GM12878 (cell line): Measurements from ENCODE around the gene SYCP2. TPM values are rescaled to one million over a fixed set of nuclear protein-coding genes. Genes with fewer than 3 reads are reported as not detected.

Experiments used
- ATAC-seq: fragments of 200-7000 bp; cut with Tn5 transposase; 3 replicates; pipeline ENCODE4 v1.9.1; 2020; ENCODE audit warnings: mild to moderate bottlenecking, moderate library complexity
- Bru-seq: library from RNA; stranded (reverse); fragments of 400-500 nt; gene quantifications from one replicate; lab custom pipeline; 2021; lab: Mats Ljungman, UMichigan
- BruChase-seq, 2 experiments: library from RNA; stranded (reverse); fragments of 400-500 nt; gene quantifications; one replicate each; lab custom pipeline; 2021; lab: Mats Ljungman, UMichigan
- BruUV-seq: library from RNA; stranded (reverse); fragments of 400-500 nt; replicated peaks from 2 replicates; lab custom pipeline; 2021; lab: Mats Ljungman, UMichigan
- CTCF ChIA-PET: fragments of 300-600 bp; sonication (Branson Sonifier 250); formaldehyde crosslinking; extraction: SDS; loops from one replicate; lab custom pipeline; 2021; ENCODE audit warnings: inconsistent platforms; lab: Yijun Ruan, JAX
- POLR2A ChIA-PET: fragments of 350-600 bp; formaldehyde crosslinking; extraction: SDS; loops from one replicate; lab custom pipeline; 2021; ENCODE audit warnings: inconsistent platforms; lab: Charles Lee
- RAD21 ChIA-PET: fragments of 300-600 bp; sonication (Branson Sonifier 250); formaldehyde crosslinking; loops from one replicate; lab custom pipeline; 2023; ENCODE audit warnings: antibody characterized with exemption; ENCODE audit not compliant: unreplicated experiment; lab: Charles Lee
- SMC1A ChIA-PET: fragments of 300-600 bp; sonication (Branson Sonifier 250); formaldehyde crosslinking; loops from one replicate; lab custom pipeline; 2023; ENCODE audit not compliant: unreplicated experiment, uncharacterized antibody; lab: Charles Lee
- DNase-seq: peaks from one replicate; pipeline ENCODE4 v3.0.0-alpha.2; 2011; ENCODE audit warnings: low read depth, low spot score
- FAIRE-seq: peaks from 3 replicates; lab custom pipeline; 2011; peaks lifted over from hg19 to GRCh38; lab: Jason Lieb, UNC
- H2AFZ ChIP-seq: 2 replicates; pipeline ENCODE4 v1.6.0; 2011; ENCODE audit warnings: low read depth, low read length, control low read depth; ENCODE audit not compliant: control insufficient read depth
- H3K27ac ChIP-seq: 2 replicates; pipeline ENCODE4 v1.5.1; 2011; ENCODE audit warnings: control low read depth; ENCODE audit not compliant: control insufficient read depth, insufficient read depth
- H3K27me3 ChIP-seq, 2 experiments: replicated peaks in 1 of 2; 2 replicates each; pipeline versions ENCODE4 v1.6.0 to v1.6.1; 2011; ENCODE audit warnings: low read length in 1 of 2; ENCODE audit not compliant: control insufficient read depth in 2 of 2, insufficient read depth in 2 of 2
- H3K36me3 ChIP-seq, 2 experiments: 2 replicates each; pipeline ENCODE4 v1.5.1; 2011; ENCODE audit warnings: low read length in 1 of 2; ENCODE audit not compliant: control insufficient read depth in 2 of 2, insufficient read depth in 2 of 2
- H3K4me1 ChIP-seq: 2 replicates; pipeline ENCODE4 v1.6.1; 2011; ENCODE audit warnings: mild to moderate bottlenecking, low read length, moderate library complexity, mixed read lengths; ENCODE audit not compliant: control insufficient read depth, insufficient read depth
- H3K4me2 ChIP-seq: 2 replicates; pipeline ENCODE4 v1.6.0; 2011; ENCODE audit warnings: control low read depth; ENCODE audit not compliant: control insufficient read depth, insufficient read depth
- H3K4me3 ChIP-seq: fragments of 200-600 bp; sonication (generic); 2 replicates; pipeline ENCODE4 v1.5.1; 2016
- H3K79me2 ChIP-seq: 2 replicates; pipeline ENCODE4 v1.6.0; 2011; ENCODE audit warnings: low read length; ENCODE audit not compliant: control insufficient read depth, insufficient read depth
- H3K9ac ChIP-seq: 2 replicates; pipeline ENCODE4 v1.8.0; 2011; ENCODE audit warnings: low read length, control low read depth, mixed read lengths; ENCODE audit not compliant: control insufficient read depth, insufficient read depth
- H3K9me3 ChIP-seq: replicated peaks from 3 replicates; pipeline ENCODE4 v1.5.1; 2011; ENCODE audit warnings: mild to moderate bottlenecking, low read length; ENCODE audit not compliant: control insufficient read depth, insufficient read depth
- H4K20me1 ChIP-seq: 2 replicates; pipeline ENCODE4 v1.6.0; 2011; ENCODE audit not compliant: control insufficient read depth, insufficient read depth
- GATAD2B ChIP-seq: fragments of 450-650 bp; conservative IDR thresholded peaks from 2 replicates; pipeline ENCODE4 v1.6.1; 2017; ENCODE audit warnings: low read depth, mild to moderate bottlenecking, moderate library complexity
- MYC ChIP-seq: IDR thresholded peaks from 2 replicates; pipeline ENCODE4 v1.6.1; 2011; ENCODE audit warnings: mild to moderate bottlenecking, low read length, moderate library complexity, inconsistent platforms; ENCODE audit not compliant: insufficient read depth, insufficient replicate concordance, insufficient read length, severe bottlenecking
- PML ChIP-seq: IDR thresholded peaks from 2 replicates; pipeline ENCODE4 v1.6.1; 2012; ENCODE audit warnings: low read length, inconsistent platforms
- RAD21 ChIP-seq: IDR thresholded peaks from 2 replicates; pipeline ENCODE4 v1.6.1; 2011; ENCODE audit warnings: mild to moderate bottlenecking, low read depth, low read length, moderate library complexity; ENCODE audit not compliant: insufficient read depth
- SMARCA5 ChIP-seq: fragments of 450-650 bp; IDR thresholded peaks from 2 replicates; pipeline ENCODE4 v1.6.1; 2017; ENCODE audit warnings: mild to moderate bottlenecking
- WGBS: methylation state at CpG from one replicate; pipeline ENCODE4 v1.1.6; 2016; ENCODE audit warnings: low lambda C conversion rate; ENCODE audit not compliant: insufficient replicate concordance, insufficient coverage; ENCODE audit errors: missing lambda C conversion rate; 5-methylcytosine and 5-hydroxymethylcytosine counted together
- in situ Hi-C: fragments of 300-500 bp; cut with MboI; formaldehyde crosslinking; loops from 9 replicates; pipeline ENCODE4 v1.14.3; 2018; ENCODE audit warnings: mixed read lengths
- intact Hi-C: fragments of 100-400 bp; cut with micrococcal nuclease; formaldehyde crosslinking; loops from one replicate; pipeline ENCODE4 v1.14.2; 2022; ENCODE audit not compliant: unreplicated experiment
- long read RNA-seq, 2 experiments: library from polyadenylated mRNA; unstranded; transcript quantifications; one replicate each; pipeline ENCODE4 v2.0.0, GENCODE V29; 2019 to 2020
- polyA minus RNA-seq, 3 experiments: library from RNA; depleted of rRNA, polyadenylated mRNA; stranded (reverse); fragments of >200 nt; gene quantifications; 2 replicates each; pipeline ENCODE4 v1.2.3, GENCODE V29; 2011
- polyA plus RNA-seq, 11 experiments: library from polyadenylated mRNA; depleted of rRNA in 4 of 11; unstranded in 6 of 11; stranded (reverse) in 5 of 11; fragments of >200 nt; fragmentation: Nextera tagmentation in 4 of 11; fragmentation: Illumina TruSeq in 1 of 11; extraction: Ambion mirVana in 4 of 11; extraction: Trizol in 1 of 11; gene quantifications; 1 replicate in 1 of 11; 2 replicates in 10 of 11; pipeline versions ENCODE4 v1.2.1 to v1.2.3, GENCODE V29; 2011 to 2016; ENCODE audit warnings: inconsistent platforms in 2 of 11, missing spikeins in 2 of 11, low read depth in 1 of 11
- total RNA-seq, 4 experiments: library from RNA; depleted of rRNA in 3 of 4; stranded (reverse); fragments of >200 nt in 3 of 4; fragmentation: Illumina TruSeq in 1 of 4; extraction: Trizol in 1 of 4; gene quantifications; 2 replicates each; pipeline versions ENCODE4 v1.2.1 to v1.2.3, GENCODE V29; 2013 to 2021
- TF ChIP-seq, protein P1 (sequence below): IDR thresholded peaks from 2 replicates; pipeline ENCODE4 v1.6.1; 2012; ENCODE audit warnings: mild to moderate bottlenecking, low read depth, low read length
- TF ChIP-seq, protein P2 (sequence below): IDR thresholded peaks from 2 replicates; pipeline ENCODE4 v1.6.1; 2012; ENCODE audit warnings: low read depth, low read length, improper control_type of control experiment

Gene SYCP2, protein sequence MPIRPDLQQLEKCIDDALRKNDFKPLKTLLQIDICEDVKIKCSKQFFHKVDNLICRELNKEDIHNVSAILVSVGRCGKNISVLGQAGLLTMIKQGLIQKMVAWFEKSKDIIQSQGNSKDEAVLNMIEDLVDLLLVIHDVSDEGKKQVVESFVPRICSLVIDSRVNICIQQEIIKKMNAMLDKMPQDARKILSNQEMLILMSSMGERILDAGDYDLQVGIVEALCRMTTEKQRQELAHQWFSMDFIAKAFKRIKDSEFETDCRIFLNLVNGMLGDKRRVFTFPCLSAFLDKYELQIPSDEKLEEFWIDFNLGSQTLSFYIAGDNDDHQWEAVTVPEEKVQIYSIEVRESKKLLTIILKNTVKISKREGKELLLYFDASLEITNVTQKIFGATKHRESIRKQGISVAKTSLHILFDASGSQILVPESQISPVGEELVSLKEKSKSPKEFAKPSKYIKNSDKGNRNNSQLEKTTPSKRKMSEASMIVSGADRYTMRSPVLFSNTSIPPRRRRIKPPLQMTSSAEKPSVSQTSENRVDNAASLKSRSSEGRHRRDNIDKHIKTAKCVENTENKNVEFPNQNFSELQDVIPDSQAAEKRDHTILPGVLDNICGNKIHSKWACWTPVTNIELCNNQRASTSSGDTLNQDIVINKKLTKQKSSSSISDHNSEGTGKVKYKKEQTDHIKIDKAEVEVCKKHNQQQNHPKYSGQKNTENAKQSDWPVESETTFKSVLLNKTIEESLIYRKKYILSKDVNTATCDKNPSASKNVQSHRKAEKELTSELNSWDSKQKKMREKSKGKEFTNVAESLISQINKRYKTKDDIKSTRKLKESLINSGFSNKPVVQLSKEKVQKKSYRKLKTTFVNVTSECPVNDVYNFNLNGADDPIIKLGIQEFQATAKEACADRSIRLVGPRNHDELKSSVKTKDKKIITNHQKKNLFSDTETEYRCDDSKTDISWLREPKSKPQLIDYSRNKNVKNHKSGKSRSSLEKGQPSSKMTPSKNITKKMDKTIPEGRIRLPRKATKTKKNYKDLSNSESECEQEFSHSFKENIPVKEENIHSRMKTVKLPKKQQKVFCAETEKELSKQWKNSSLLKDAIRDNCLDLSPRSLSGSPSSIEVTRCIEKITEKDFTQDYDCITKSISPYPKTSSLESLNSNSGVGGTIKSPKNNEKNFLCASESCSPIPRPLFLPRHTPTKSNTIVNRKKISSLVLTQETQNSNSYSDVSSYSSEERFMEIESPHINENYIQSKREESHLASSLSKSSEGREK (N-terminal part only)
- 1.4 and 2.9 TPM in 2 replicates for total RNA-seq (2013; cell fraction: nucleolus; rRNA removed)
- total RNA-seq (2014; rRNA removed), result 0.16 TPM in 1 of 2 replicates, not detected in the other
- 0.04 and 0.14 TPM in 2 replicates for total RNA-seq (2014; rRNA removed; fragmentation: Illumina TruSeq; extraction: Trizol)
- total RNA-seq (2021), result 0.13 TPM in 2 replicates
- polyA plus RNA-seq (2011; ENCODE audit: low read depth), result 0.38 TPM
- 0.10 and 0.16 TPM in 2 replicates for polyA plus RNA-seq (2011; rRNA removed)
- polyA plus RNA-seq (2011; cell fraction: cytosol; rRNA removed), result 0.01 TPM in 1 of 2 replicates, not detected in the other
- polyA plus RNA-seq (2011; cell fraction: nucleus; rRNA removed), result 0.12 and 0.21 TPM in 2 replicates
- 0.23 and 0.25 TPM in 2 replicates for polyA plus RNA-seq (2012)
- 0.09 and 0.95 TPM in 2 replicates for polyA plus RNA-seq (2014; fragmentation: Illumina TruSeq; extraction: Trizol)
- polyA plus RNA-seq (2014; fragmentation: Nextera tagmentation; extraction: Ambion mirVana), result under 1 TPM; 0.04 to 0.10 TPM
- polyA plus RNA-seq (2014; rRNA removed), result 0.01 and 0.22 TPM in 2 replicates
- under 1 TPM in 1 of 2 experiments, not detected in 1; 0.18 TPM for polyA plus RNA-seq (2016; fragmentation: Nextera tagmentation; extraction: Ambion mirVana)
- polyA minus RNA-seq (2011; rRNA and poly(A)+ RNA removed), result not detected in 2 replicates
- not detected in 2 replicates for polyA minus RNA-seq (2011; cell fraction: cytosol; rRNA and poly(A)+ RNA removed)
- polyA minus RNA-seq (2011; cell fraction: nucleus; rRNA and poly(A)+ RNA removed), result not detected in 2 replicates
- Bru-seq, nascent RNA, result percentile 46 among the genes with signal in this experiment
- BruChase-seq, experiment 1, labeled RNA remaining after a 6-hour chase, result percentile 52 among the genes with signal in this experiment
- BruChase-seq, experiment 2, labeled RNA remaining after a 2-hour chase, result percentile 53 among the genes with signal in this experiment
- long read RNA-seq, experiment 1, result 0 reads
- long read RNA-seq, experiment 2, result 0 reads

DNA sequence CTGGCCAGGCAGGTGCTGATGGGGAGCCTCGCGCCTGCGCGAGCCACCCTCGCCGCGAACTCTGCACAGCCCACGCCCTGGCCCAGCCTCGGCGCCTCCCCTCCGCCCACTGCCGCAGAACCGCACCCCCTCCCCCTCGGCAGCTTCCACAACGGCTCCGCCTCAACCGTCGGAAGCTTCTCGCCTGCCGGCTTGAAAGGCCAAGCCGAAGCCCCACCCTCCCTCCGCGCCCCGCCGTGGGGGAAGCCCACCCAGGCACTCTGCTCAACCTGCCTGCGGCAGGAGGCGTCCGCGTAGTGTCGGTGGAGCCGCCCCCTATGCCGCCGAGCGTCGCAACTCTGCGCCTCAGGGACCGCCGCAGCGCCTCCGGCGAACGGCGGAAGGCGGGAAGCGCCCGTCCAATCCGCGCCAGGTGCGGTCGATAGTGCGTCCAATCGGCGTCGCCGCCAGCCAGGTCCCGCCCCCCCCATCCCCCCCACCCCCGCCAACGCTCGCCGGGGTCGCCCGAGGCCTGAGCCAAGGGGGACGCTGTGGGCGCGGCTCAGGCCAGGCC, at the start of gene SYCP2:
Gene SYCP2, minus strand, starts transcription at position 342 of the 553 bp plus-strand sequence. CDS start 11,224 bp downstream, outside the sequence.
- Histone ChIP-seq H3K4me2 (peak within 1 kb of the TSS; percentile 86), H3K36me3 (no peaks in the 10 kb centered on the region), H3K9me3 (no peaks in the 10 kb centered on the region), H3K9ac (peak within 1 kb of the TSS; percentile 39; the same call in 1 of the 2 replicates), H2AFZ (peak within 1 kb of the TSS; percentile 86), H4K20me1 (no peaks in the 10 kb centered on the region), H3K4me3 (peak within 1 kb of the TSS; percentile 63), H3K4me1 (peaks cover 3% of the 10 kb centered on the region; the same call in 1 of the 2 replicates), H3K79me2 (no peaks in the 10 kb centered on the region), H3K27me3 (no peaks in the 10 kb centered on the region; a peak in 1 of 4 replicates), H3K27ac (no peak within 1 kb of the TSS)
- in situ Hi-C loops (no loop called here), intact Hi-C loops (no loop called here)
- ChIA-PET RAD21 (interaction anchor here (1.0 kb wide), 1 partner anchor 19 kb away, joined by 3 read pairs; no protein-coding TSS in a partner anchor), CTCF (interaction anchor here (1.0 to 9.5 kb wide), 6 partner anchors 17 to 116 kb away, joined by 3 to 173 read pairs (median 5); no protein-coding TSS in a partner anchor), SMC1A (interaction anchor here (1.3 to 1.8 kb wide), 2 partner anchors 15 to 19 kb away, joined by 5 read pairs; no protein-coding TSS in a partner anchor), POLR2A (no interaction called here)
- DNase-seq, result no peak
- no TSS peak for BruUV-seq
- ATAC-seq, result peak; percentile 37
- 79% methylated on average over 19 of the region's 65 CpGs for WGBS
- FAIRE-seq, result no peak
- TF ChIP-seq, protein P1, sequence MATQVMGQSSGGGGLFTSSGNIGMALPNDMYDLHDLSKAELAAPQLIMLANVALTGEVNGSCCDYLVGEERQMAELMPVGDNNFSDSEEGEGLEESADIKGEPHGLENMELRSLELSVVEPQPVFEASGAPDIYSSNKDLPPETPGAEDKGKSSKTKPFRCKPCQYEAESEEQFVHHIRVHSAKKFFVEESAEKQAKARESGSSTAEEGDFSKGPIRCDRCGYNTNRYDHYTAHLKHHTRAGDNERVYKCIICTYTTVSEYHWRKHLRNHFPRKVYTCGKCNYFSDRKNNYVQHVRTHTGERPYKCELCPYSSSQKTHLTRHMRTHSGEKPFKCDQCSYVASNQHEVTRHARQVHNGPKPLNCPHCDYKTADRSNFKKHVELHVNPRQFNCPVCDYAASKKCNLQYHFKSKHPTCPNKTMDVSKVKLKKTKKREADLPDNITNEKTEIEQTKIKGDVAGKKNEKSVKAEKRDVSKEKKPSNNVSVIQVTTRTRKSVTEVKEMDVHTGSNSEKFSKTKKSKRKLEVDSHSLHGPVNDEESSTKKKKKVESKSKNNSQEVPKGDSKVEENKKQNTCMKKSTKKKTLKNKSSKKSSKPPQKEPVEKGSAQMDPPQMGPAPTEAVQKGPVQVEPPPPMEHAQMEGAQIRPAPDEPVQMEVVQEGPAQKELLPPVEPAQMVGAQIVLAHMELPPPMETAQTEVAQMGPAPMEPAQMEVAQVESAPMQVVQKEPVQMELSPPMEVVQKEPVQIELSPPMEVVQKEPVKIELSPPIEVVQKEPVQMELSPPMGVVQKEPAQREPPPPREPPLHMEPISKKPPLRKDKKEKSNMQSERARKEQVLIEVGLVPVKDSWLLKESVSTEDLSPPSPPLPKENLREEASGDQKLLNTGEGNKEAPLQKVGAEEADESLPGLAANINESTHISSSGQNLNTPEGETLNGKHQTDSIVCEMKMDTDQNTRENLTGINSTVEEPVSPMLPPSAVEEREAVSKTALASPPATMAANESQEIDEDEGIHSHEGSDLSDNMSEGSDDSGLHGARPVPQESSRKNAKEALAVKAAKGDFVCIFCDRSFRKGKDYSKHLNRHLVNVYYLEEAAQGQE, result no peak
- TF ChIP-seq, protein P2, sequence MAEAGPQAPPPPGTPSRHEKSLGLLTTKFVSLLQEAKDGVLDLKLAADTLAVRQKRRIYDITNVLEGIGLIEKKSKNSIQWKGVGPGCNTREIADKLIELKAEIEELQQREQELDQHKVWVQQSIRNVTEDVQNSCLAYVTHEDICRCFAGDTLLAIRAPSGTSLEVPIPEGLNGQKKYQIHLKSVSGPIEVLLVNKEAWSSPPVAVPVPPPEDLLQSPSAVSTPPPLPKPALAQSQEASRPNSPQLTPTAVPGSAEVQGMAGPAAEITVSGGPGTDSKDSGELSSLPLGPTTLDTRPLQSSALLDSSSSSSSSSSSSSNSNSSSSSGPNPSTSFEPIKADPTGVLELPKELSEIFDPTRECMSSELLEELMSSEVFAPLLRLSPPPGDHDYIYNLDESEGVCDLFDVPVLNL, result peak; percentile 53; the same call in 1 of the 2 replicates
- no peak for TF ChIP-seq GATAD2B
- no peak for TF ChIP-seq SMARCA5
- no peak for TF ChIP-seq RAD21
- no peak for TF ChIP-seq PML
- no peak for TF ChIP-seq MYC
